ENCODE data around the gene BLNK.

The BLNK gene

DNA sequence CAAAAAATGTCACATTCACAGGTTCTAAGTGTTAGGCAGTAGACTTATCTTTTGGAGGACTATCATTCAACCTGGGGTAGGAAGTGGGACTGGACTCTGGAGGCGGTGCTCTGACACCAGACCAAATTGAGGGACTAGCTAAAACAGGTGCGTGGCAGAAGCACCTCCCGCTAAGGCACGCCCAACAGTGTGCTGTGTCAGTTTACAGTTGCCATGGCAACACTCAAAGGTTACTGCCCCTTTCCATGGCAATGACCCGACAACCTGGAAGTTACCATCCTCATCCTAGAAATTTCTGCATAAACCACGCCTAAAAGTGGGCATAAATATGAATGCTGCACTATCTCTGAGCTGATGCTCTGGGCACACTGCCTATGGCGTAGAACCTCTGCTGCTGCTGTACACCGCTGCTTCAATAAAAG is 14.0 kb upstream of the BLNK start:
- no peak overlapping the region for H3K27ac ChIP-seq
- no peak overlapping the region for H3K4me3 ChIP-seq (ENCODE audit: low read depth, low read length)
- no peaks in the 10 kb centered on the region for H3K36me3 ChIP-seq (ENCODE audit: control insufficient read depth, insufficient read depth, low read length)
- no peak overlapping the region for H3K9ac ChIP-seq
- H3K79me2 ChIP-seq = no peaks in the 10 kb centered on the region
- no peak overlapping the region for H2AFZ ChIP-seq
- no peak overlapping the region for H3K4me2 ChIP-seq (ENCODE audit: low read length)
- no peak for TF ChIP-seq CTCF (IDR thresholded peaks at IDR 0.05)
- peaks cover 11% of the 10 kb centered on the region for H3K4me1 ChIP-seq
- H3K9me3 ChIP-seq (ENCODE audit: control insufficient read depth, low read length) = no peaks in the 10 kb centered on the region
- H3K27me3 ChIP-seq (ENCODE audit: control insufficient read depth, insufficient read depth, low read length) = no peaks in the 10 kb centered on the region

DNA sequence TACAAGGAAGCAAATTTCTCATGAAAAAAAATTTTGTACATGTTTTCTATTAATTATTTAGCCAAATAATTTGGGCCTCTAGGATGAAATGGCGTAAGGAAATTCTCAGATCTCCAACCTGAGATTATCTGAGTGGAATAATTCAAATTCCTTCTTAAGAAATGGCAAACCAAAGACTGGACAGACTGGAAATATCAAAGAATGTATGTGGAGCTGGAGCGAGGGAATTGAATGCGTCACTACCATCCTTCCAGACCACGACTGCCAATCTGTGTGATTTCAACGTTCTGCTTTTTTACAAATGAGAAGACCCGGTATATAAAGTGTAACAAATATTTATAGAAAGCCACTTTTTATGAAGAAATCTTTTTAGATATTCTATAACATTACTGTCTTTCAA is 12.4 kb upstream of the BLNK start:
- Histone ChIP-seq H3K27me3 (ENCODE audit: control insufficient read depth, insufficient read depth, low read length) (no peaks in the 10 kb centered on the region), H3K4me1 (peaks cover 11% of the 10 kb centered on the region), H3K4me2 (ENCODE audit: low read length) (no peak overlapping the region), H2AFZ (no peak overlapping the region), H3K36me3 (ENCODE audit: control insufficient read depth, insufficient read depth, low read length) (no peaks in the 10 kb centered on the region), H3K4me3 (ENCODE audit: low read depth, low read length) (no peak overlapping the region), H3K27ac (no peak overlapping the region), H3K9me3 (ENCODE audit: control insufficient read depth, low read length) (no peaks in the 10 kb centered on the region), H3K9ac (no peak overlapping the region), H3K79me2 (no peaks in the 10 kb centered on the region)
- TF ChIP-seq CTCF (IDR thresholded peaks at IDR 0.05) = no peak

DNA sequence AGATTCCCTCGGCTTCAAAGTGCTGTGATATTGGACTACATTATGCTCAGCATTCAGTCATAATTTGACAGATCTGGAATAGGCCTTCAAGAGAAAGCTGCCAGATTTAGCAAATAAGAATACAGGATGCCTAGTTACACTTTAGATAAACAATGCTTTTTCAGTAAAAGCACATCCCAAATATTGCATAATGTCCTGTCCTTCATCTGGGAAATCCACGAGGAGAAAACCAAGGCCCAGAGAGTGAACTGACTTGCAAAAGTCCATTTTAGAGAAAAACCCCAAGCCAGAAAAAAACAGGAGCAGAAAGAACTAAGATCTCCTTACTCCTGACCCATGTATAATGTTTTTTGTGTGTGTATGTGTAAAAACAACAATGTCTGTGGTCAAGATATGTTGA is 12.0 kb upstream of the BLNK start:
- Histone ChIP-seq H3K79me2 (no peaks in the 10 kb centered on the region), H3K27me3 (ENCODE audit: control insufficient read depth, insufficient read depth, low read length) (no peaks in the 10 kb centered on the region), H3K9ac (no peak overlapping the region), H3K36me3 (ENCODE audit: control insufficient read depth, insufficient read depth, low read length) (no peaks in the 10 kb centered on the region), H3K4me3 (ENCODE audit: low read depth, low read length) (no peak overlapping the region), H2AFZ (no peak overlapping the region), H3K4me1 (peaks cover 8% of the 10 kb centered on the region), H3K9me3 (ENCODE audit: control insufficient read depth, low read length) (no peaks in the 10 kb centered on the region), H3K4me2 (ENCODE audit: low read length) (no peak overlapping the region), H3K27ac (no peak overlapping the region)
- no peak for TF ChIP-seq CTCF (IDR thresholded peaks at IDR 0.05)

DNA sequence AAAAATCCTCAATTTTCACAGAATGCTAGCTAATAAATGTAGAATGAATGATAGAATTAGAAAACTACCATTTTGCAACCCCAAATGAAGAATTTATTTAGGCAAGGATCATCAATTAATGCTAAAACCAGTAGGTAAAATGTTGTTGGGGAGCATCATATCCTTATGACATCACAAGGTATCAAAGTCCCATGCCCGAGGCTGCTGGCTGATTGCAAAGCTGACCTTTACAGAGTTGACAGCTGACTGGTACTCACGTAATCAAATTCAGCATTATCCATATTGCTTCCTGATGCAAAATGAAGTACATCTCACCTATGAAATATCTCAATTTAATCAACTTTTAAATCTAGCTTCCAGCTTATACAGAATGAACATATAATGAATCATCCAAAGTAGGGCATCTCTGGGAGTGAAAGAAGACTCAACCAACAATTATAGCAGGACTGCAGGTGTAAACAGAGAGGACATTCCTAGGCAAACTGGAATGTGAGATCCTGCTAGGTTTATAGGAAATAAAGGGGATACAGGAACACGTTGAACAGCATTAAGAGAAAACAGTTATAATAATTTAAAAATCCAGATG is 10.2 kb upstream of the BLNK start:
- Histone ChIP-seq H3K27ac (no peak overlapping the region), H3K4me2 (ENCODE audit: low read length) (no peak overlapping the region), H3K79me2 (no peaks in the 10 kb centered on the region), H2AFZ (no peak overlapping the region), H3K27me3 (ENCODE audit: control insufficient read depth, insufficient read depth, low read length) (no peaks in the 10 kb centered on the region), H3K4me1 (no peaks in the 10 kb centered on the region), H3K9ac (no peak overlapping the region), H3K4me3 (ENCODE audit: low read depth, low read length) (no peak overlapping the region), H3K9me3 (ENCODE audit: control insufficient read depth, low read length) (no peaks in the 10 kb centered on the region), H3K36me3 (ENCODE audit: control insufficient read depth, insufficient read depth, low read length) (no peaks in the 10 kb centered on the region)
- TF ChIP-seq CTCF (IDR thresholded peaks at IDR 0.05) = no peak

- H3K4me2 ChIP-seq (ENCODE audit: low read length) = no peak overlapping the region
- no peak overlapping the region for H3K4me3 ChIP-seq (ENCODE audit: low read depth, low read length)
- H3K36me3 ChIP-seq (ENCODE audit: control insufficient read depth, insufficient read depth, low read length) = no peaks in the 10 kb centered on the region
- no peak for TF ChIP-seq CTCF (IDR thresholded peaks at IDR 0.05)
- H2AFZ ChIP-seq = no peak overlapping the region
- no peaks in the 10 kb centered on the region for H3K79me2 ChIP-seq
- H3K9me3 ChIP-seq (ENCODE audit: control insufficient read depth, low read length) = no peaks in the 10 kb centered on the region
- no peaks in the 10 kb centered on the region for H3K4me1 ChIP-seq
- no peaks in the 10 kb centered on the region for H3K27me3 ChIP-seq (ENCODE audit: control insufficient read depth, insufficient read depth, low read length)
- H3K9ac ChIP-seq = no peak overlapping the region
- no peak overlapping the region for H3K27ac ChIP-seq
These were observed 9.5 kb upstream of the BLNK start for GRCh38 chr10:96280859-96281258.

All from parathyroid adenoma (tissue), 2 donors.